Suppressor macrophage (primary cell): ENCODE results near the gene CEBPA.

ENCODE experiments used
- DNase-seq, 4 experiments: peaks; one replicate each; pipeline ENCODE4 v3.0.0-alpha.2; 2020 to 2022

The CEBPA gene

GRCh38 chr19:33270769-33271168 is 31.6 kb downstream of the CEBPA start:
- no peak for DNase-seq

DNA sequence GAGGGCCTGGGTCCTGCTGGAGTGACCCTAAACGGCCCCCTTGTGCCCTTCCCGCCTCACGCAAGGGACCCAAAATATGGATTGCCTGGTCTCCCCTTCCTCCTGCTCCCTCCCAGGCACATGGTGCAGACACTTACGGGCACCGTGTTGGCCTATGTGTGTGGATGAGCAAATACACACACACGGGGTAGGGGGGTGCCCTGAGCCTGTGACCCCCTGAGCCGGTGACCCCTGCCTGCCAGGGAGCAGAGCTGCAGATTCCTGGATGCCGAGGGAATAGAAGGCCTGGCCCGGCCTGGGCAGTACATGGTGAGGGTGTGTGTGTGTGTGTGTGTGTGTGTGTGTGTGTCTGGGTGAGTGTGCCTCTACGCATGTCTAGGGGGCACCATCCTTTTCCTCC is 33.3 kb downstream of the CEBPA start:
- DNase-seq, result no peak

DNA sequence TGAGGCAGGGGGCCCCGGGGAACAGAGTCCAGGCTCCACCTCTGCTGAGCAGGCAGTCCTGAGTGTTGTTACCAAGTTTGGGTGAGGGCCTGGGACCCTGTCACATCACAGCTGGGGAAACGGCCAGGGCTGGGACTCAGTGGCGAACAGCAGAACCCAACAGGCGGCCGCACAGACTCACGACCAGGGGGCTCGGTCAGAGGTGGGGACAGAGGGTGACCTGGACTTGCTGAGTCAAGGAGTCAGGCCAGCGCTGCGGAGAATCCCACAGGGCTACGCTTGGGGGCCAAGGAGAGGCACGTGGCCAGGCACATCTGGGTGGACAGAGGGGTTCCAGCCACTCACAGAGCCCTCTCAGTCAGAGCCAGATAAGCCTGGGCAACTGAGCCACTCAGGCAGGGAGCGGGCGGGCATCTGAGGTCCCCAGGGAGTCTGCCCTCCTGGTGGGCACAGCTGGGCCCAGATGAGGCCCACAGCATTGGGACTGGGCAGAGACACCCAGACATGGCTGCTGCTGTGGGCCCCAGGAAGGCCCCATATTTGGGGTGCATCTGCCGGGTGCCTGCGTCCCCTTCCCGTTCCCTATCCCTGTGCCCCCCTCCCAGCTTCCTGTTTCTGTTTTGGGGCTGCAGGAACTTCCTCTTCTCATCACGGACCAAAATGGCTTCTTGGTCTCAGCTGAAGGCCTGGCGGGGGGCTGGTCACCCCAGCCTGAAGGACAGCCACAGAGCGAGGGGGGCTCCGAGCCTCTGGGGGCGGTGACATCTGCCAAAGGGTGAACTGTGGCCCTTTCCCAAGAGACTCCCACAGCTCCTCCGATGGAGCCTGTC is 34.0 kb downstream of the CEBPA start:
- peak; percentile 72 to 85 (median 81) for DNase-seq

DNA sequence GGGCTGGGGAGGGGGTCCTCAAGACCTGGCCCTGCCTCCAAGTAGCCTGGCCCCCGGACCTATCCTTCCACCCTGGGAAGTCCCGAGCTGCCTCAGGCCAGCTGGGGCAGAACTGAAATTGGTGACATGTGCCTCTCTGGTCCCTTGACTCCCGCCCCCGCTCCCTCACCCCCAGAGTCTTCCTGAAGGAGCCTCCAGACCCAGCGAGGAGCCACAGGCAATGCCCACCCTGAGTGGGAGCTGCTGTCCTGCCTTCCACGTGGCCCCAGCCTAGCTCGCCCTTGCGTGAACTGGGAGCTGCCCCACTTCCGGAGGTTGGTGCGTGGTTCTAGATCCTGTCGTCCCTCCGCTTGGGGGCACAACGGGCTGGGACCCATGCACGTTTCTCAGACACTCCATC is 34.6 kb downstream of the CEBPA start:
- peak; percentile 55 to 89 (median 77) for DNase-seq

GRCh38 chr19:33266974-33267484 is 35.3 kb downstream of the CEBPA start:
- peak in 1 of 4 experiments; percentile 46 for DNase-seq

- DNase-seq, result no peak
Observed at GRCh38 chr19:33264881-33265445, 37.4 kb downstream of the CEBPA start.

DNA sequence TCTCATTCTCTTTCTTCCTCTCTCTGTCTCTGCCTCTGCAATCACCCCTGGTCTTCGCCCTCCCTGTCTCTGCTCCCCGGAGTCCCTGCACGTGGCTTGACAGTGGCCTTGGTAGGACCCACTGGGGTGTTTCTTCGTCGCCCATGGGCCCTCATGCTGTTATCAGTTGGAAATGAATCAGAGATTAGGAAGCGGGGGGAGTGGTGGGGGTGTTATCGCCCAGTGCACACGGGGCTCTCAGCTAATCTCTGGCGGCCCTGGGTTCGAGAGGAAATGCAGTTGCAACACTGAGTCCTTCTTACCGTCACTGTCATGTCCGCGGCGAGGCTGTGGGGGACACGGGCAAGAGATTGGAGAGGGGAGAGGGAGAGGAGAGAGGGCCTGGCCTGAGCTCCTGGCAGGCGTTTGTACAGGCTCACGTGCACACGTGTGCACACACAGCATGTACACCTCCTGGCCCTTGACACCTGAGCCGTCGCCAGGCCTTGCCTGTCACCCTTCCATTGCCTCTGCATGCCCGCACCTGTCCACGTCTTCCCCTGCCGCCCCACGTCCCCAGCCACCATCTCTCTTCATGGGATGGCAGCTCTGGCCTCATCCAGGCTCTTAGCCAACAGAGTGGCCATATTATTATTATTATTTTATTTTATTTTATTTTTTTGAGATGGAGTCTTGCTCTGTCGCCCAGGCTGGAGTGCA is 38.9 kb downstream of the CEBPA start:
- DNase-seq, result no peak

- peak in 3 of 4 experiments; percentile 46 to 69 (median 65) for DNase-seq
Observed at GRCh38 chr19:33261511-33262189, 40.7 kb downstream of the CEBPA start.

GRCh38 chr19:33260628-33261418 is 41.5 kb downstream of the CEBPA start:
- peak; percentile 72 to 91 (median 85) for DNase-seq

DNA sequence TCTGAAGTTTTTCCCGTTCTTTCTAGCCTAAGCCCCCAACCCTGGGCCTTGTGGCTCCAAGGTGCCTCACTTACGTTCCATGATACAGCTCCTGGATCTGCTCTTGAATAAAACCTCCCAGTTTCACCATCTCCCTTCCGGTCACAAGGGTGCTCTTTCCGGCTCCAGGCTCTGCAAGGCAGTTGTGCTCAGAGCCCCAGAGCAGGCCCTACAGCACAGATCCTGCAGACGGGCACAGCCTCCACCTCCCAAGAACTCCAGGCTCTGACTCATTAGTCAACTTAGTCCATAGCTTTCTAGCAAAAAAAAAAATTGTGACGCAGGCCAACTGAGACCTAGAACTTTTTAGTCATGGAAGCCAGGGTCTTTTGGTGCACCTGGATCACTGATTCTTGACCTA is 42.8 kb downstream of the CEBPA start:
- peak; percentile 89 to 96 (median 94) for DNase-seq

GRCh38 chr19:33257828-33258227 is 44.5 kb downstream of the CEBPA start:
- no peak for DNase-seq

GRCh38 chr19:33256261-33256660 is 46.1 kb downstream of the CEBPA start:
- no peak for DNase-seq

DNA sequence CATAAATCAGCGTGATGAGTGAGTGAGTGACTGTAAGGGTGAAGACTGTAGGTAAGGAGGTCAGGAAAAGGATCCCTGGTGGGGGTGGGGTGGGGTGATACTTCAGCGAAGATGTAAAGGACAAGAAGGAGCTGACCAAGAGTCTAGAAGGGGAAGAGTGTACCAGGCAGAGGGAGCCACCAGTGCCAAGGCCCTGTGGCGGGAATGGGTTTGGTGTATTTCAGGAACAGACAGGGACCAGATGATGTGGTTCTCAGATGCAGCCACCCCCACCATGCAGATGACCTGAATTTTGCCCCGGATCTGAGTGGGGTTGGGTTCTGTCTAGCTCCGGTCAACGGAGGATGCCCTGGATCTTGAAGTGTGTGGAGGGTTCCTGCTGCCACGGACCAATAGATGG is 46.6 kb downstream of the CEBPA start:
- no peak for DNase-seq

- DNase-seq, result peak in 1 of 4 experiments; percentile 50
Observed at GRCh38 chr19:33254245-33254824, 48.0 kb downstream of the CEBPA start.

GRCh38 chr19:33252971-33253370 is 49.4 kb downstream of the CEBPA start:
- DNase-seq, result peak; percentile 86 to 92 (median 92)

DNA sequence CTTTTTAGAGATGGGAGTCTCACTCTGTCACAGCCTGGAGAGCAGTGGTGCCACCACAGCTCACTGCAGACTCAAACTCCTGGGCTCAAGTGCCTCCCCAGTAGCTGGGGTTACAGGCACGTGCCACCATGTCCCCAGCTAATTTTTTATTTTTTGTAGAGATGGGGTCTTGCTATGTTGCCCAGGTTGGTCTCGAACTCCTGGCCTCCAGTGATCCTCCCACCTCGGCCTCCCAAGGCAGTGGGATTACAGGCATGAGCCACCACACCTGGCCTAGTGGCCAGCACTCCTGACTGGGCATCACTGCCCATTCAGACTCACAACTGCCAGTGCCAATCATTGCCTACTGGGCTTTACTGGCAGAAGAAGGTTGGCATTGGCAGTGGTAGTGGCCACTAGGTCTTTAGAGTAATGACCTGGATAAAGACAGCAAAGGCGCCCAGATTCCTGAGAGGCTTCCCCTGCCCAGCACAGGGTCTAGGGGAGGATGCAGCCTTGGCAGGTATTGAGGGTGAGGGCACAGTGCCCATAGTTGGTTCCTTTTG is 49.8 kb downstream of the CEBPA start:
- no peak for DNase-seq

GRCh38 chr19:33251526-33252090 is 50.7 kb downstream of the CEBPA start:
- DNase-seq, result no peak

DNA sequence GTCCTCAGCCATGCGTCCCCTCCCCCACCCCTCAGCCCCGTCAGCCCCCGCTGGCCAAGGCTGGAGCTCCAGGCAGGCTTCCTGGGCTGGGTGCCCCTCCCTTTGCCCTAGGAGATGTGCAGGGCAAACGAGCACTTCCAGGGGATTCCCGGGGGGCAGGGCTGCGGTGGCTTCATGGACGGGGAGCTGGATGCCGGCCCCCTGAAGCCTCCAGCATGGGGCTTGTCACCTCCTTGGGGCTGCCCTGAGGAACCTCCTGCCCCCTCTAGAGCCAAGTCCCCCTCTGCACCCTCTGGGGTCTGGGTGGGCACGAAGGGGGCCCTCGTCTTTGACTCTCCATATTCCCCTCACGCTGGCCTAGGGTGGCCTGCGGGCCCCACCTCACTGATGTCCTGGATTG is 51.3 kb downstream of the CEBPA start:
- DNase-seq, result no peak

DNA sequence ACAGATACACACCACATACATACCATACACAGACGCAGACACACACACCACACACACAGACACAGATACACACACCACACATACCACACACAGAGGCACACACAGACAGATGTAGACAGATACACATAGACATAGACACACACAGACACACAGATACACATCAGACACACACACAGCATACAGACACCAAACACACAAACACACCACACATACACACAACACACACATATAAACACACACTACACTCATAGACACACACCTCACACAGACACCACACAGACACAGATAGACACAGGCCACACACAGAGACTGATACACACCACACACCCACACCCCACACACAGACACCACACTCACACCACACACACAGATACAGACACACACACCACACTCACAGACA is 51.8 kb downstream of the CEBPA start:
- DNase-seq, result no peak
